GM12873 (cell line): Measurements from ENCODE around the gene ATP6V0A4.

Source experiments
- CTCF ChIP-seq: IDR thresholded peaks from 2 replicates; pipeline ENCODE4 v1.5.1; 2012; ENCODE audit warnings: low read depth, mild to moderate bottlenecking, moderate library complexity, low read length, control low read depth; ENCODE audit not compliant: insufficient read depth; ENCODE audit errors: missing control alignments

The ATP6V0A4 gene

DNA sequence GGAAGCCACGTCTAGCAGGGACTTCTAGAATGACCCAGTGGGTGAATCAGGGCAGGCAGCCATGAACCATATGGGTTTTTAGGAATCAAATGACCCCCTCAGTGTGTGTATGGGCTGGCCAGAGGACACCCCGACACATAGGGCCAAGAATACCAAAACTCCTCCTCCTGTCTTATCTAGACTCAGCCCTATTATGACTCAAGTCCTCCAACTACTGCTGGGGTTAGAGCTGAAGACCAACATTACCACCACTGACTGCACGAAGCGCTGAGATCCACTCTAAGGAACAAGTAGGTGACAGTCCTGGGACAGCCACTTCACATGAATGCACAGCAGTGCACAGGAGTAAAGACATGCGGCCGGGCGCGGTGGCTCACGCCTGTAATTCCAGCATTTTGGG, 85.3 kb downstream of the ATP6V0A4 start:
- TF ChIP-seq CTCF, result no peak

DNA sequence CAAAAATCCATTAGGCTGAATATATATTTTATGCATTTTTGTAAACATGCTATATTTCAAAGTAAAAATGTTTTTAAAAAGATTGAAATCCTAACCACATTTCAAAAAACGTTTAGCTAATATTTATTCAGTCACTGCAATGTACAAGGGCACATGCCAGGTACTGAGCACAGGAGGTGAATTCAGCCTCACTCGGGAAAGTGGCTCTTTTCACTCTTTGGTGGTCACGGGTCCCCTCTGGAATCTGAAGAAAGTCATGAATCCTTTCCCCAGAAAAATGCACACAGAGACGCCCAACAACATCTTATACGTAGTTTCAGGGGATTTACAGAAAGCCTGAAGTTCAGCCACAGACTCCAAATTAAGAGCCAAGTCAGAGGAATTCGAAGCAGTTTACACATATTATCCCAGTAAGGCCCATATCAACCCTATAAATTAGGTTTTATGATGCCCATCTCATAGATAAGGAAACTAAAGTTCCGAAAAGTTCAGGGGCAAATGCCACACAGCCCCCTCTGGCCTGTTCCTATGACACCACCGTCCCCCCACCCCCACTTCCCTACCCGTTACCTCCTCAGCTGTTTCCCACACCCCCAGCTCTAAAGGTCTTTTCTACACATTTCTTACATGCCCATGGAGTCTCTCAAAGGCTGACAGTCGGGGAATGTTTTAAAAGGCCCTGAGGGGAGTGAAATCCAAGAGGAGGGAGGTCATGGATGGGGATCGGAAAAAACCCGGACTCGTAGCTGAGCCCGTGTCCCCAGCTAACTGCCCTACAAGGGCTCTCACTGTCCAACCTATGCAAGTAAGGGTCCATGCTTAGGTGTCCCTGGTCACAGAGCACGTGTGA, 87.2 kb downstream of the ATP6V0A4 start:
- TF ChIP-seq CTCF, result no peak

DNA sequence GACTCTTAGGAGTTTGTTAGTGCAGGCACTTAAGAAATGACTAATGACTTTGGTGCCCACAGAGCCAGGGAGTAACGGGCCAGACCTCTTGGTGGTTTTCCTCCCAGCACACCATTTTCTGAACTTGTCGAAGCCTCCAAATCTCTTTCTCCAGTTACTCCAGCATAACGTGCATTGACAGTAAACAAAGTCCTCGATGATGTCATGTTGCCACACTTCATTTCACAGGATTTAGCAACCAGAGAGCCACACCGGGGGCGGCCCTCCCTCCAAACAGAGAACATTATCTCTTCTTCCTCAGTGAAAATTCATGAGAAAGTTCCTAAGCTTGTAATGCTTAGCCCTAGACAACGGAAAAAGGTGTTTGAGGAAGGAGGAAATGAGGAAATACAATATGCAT, 92.8 kb downstream of the ATP6V0A4 start:
- TF ChIP-seq CTCF, result no peak

DNA sequence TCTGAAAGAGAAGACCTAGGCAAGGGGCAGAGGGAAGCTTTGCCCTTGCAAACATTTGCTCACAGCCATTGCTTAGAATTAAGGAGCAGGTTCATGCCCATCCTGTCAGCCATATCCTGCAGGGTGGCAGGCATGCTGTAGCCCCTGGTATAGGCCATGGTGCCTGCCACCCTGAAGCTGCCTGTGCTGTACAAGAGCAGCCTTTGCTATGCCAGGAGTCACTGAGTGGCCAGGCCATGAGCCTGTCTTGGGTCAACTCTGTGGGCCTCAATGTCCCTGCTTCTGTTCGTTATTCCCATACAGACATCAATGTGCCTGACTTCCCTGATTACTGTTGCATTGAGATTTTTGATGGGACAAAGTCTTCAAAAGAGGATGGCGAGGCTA, 96.5 kb downstream of the ATP6V0A4 start:
- TF ChIP-seq CTCF, result no peak

DNA sequence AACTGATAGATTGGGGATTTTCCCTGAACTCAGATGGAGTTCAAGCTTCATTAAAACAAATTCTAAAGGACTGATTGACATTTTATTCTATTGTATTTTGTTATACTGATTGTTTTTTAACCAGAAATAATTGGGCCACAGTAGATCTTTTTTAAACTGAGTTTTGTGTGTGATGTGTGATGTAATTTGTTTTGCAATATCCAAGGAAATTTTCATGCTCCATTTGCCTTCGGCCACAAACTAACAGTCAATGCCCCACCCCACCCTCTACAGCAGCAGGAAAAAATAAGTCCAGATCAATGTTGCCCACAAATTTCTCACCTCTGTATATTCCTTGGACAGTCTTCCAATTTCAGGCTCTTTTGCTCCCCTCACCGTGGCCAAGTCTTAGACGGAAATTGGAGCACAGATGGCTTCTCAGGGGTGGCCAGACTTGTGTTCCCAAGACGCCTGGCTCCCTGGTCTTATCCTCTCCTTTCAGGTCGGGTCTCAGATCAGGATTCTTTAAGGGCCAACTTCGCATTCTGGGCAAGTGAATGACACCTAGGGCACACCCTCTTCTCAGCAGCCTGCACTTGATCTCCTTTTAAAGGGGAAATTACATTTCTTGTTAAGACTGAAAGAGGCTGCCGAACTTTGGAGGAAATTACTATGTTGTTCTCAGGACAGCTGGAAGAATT, 97.0 kb downstream of the ATP6V0A4 start, which contains the start of gene SVOPL:
SVOPL (minus strand) TSS at position 506 of the 680 bp plus-strand sequence. CDS start 22,317 bp downstream, outside the sequence.
- no peak for TF ChIP-seq CTCF

GRCh38 chr7:138699661-138700060, 98.3 kb downstream of the ATP6V0A4 start:
- TF ChIP-seq CTCF, result no peak

GRCh38 chr7:138698281-138698680, 99.7 kb downstream of the ATP6V0A4 start:
- no peak for TF ChIP-seq CTCF
